H1 (cell line): ENCODE data around the gene EIF1AX. TPM values are rescaled to one million over a fixed set of nuclear protein-coding genes. Genes with fewer than 3 reads are reported as not detected.

ENCODE experiments used
- CTCF ChIA-PET: fragments of 300-600 bp; sonication (Branson Sonifier 250); formaldehyde crosslinking; loops from one replicate; lab custom pipeline; 2021; ENCODE audit not compliant: partially characterized antibody; lab: Charles Lee
- POLR2A ChIA-PET: fragments of 300-600 bp; sonication (Branson Sonifier 250); formaldehyde crosslinking; loops from one replicate; lab custom pipeline; 2021; ENCODE audit warnings: inconsistent platforms; ENCODE audit not compliant: partially characterized antibody; lab: Charles Lee
- DNase-seq, 2 experiments: peaks; one replicate each; pipeline versions ENCODE4 v3.0.0 to v3.0.0-alpha.2; 2010 to 2022; ENCODE audit warnings: low spot score in 2 of 2, low read depth in 1 of 2, mixed read lengths in 1 of 2
- FAIRE-seq: peaks from 2 replicates; lab custom pipeline; 2011; peaks lifted over from hg19 to GRCh38; lab: Jason Lieb, UNC
- H2AFZ ChIP-seq: 2 replicates; pipeline ENCODE4 v1.8.1; 2012; ENCODE audit warnings: low read length, inconsistent platforms
- H2AK5ac ChIP-seq: 2 replicates; pipeline ENCODE4 v1.6.1; 2013; ENCODE audit warnings: low read depth, low read length
- H2BK120ac ChIP-seq: replicated peaks from 2 replicates; pipeline ENCODE3; 2013; ENCODE audit warnings: low read depth, low read length, inconsistent platforms
- H2BK12ac ChIP-seq: 2 replicates; pipeline ENCODE4 v1.6.1; 2013; ENCODE audit warnings: low read depth, low read length
- H2BK15ac ChIP-seq: 2 replicates; pipeline ENCODE4 v1.6.1; 2013; ENCODE audit warnings: low read length
- H2BK20ac ChIP-seq: 2 replicates; pipeline ENCODE4 v1.6.1; 2013; ENCODE audit warnings: low read length
- H2BK5ac ChIP-seq: 2 replicates; pipeline ENCODE4 v1.6.1; 2013; ENCODE audit warnings: low read depth, low read length
- H3K14ac ChIP-seq: 2 replicates; pipeline ENCODE4 v1.6.1; 2013; ENCODE audit warnings: inconsistent platforms; ENCODE audit not compliant: insufficient read length
- H3K18ac ChIP-seq: 2 replicates; pipeline ENCODE4 v1.6.1; 2013; ENCODE audit warnings: low read length; ENCODE audit errors: extremely low read depth
- H3K23ac ChIP-seq: 2 replicates; pipeline ENCODE4 v1.6.1; 2013; ENCODE audit warnings: inconsistent platforms; ENCODE audit not compliant: insufficient read length
- H3K23me2 ChIP-seq: 2 replicates; pipeline ENCODE4 v1.6.1; 2013; ENCODE audit warnings: low read depth, low read length
- H3K27ac ChIP-seq: 2 replicates; pipeline ENCODE4 v1.6.1; 2011; ENCODE audit warnings: low read depth, low read length, inconsistent platforms
- H3K27me3 ChIP-seq, 4 experiments: replicated peaks in 1 of 4; 1 replicate in 1 of 4; 2 replicates in 3 of 4; pipeline versions ENCODE4 v1.6.1 to v1.8.1; 2011 to 2013; ENCODE audit warnings: low read length in 3 of 4, mild to moderate bottlenecking in 3 of 4, inconsistent platforms in 2 of 4, mixed read lengths in 2 of 4, moderate library complexity in 1 of 4; ENCODE audit not compliant: control insufficient read depth in 3 of 4, insufficient read depth in 3 of 4; ENCODE audit errors: extremely low read depth in 1 of 4
- H3K36me3 ChIP-seq, 4 experiments: 2 replicates each; pipeline versions ENCODE4 v1.6.1 to v1.8.1; 2011 to 2013; ENCODE audit warnings: mild to moderate bottlenecking in 4 of 4, low read length in 3 of 4, moderate library complexity in 2 of 4, control low read depth in 1 of 4, inconsistent platforms in 1 of 4; ENCODE audit not compliant: insufficient read depth in 4 of 4, control insufficient read depth in 2 of 4
- H3K4ac ChIP-seq: replicated peaks from 2 replicates; pipeline ENCODE3; 2013; ENCODE audit warnings: low read length, low read depth, mixed read lengths, inconsistent platforms; ENCODE audit not compliant: insufficient read length
- H3K4me1 ChIP-seq, 4 experiments: replicated peaks in 1 of 4; 1 replicate in 1 of 4; 2 replicates in 3 of 4; pipeline versions ENCODE4 v1.6.1 to v1.8.1; 2011 to 2013; ENCODE audit warnings: low read length in 3 of 4, inconsistent platforms in 2 of 4, mixed read lengths in 1 of 4; ENCODE audit not compliant: insufficient read depth in 4 of 4, control insufficient read depth in 3 of 4
- H3K4me2 ChIP-seq, 2 experiments: 2 replicates each; pipeline versions ENCODE4 v1.6.1 to v1.8.1; 2011 to 2013; ENCODE audit warnings: low read depth in 2 of 2, low read length in 2 of 2, control low read depth in 1 of 2, inconsistent platforms in 1 of 2, mild to moderate bottlenecking in 1 of 2; ENCODE audit not compliant: insufficient read depth in 1 of 2
- H3K4me3 ChIP-seq, 4 experiments: fragments of 200-600, 300-600 bp in 1 of 4; sonication (generic), shearing (Covaris generic), sonication (Bioruptor Twin) in 1 of 4; 2 replicates each; pipeline versions ENCODE4 v1.5.1 to v1.8.1; 2011 to 2016; ENCODE audit warnings: low read length in 4 of 4, low read depth in 3 of 4, control low read depth in 2 of 4, inconsistent platforms in 2 of 4, mild to moderate bottlenecking in 2 of 4, mixed read lengths in 1 of 4, moderate library complexity in 1 of 4; ENCODE audit not compliant: insufficient read depth in 2 of 4; ENCODE audit errors: extremely low read depth in 1 of 4
- H3K56ac ChIP-seq: replicated peaks from 2 replicates; pipeline ENCODE3; 2013; ENCODE audit warnings: low read depth, mild to moderate bottlenecking, mixed read lengths, low read length, inconsistent platforms; ENCODE audit not compliant: insufficient read length
- H3K79me1 ChIP-seq: 2 replicates; pipeline ENCODE4 v1.6.1; 2013; ENCODE audit warnings: low read depth, low read length, control low read depth
- H3K79me2 ChIP-seq, 2 experiments: 2 replicates each; pipeline versions ENCODE4 v1.6.1 to v1.8.1; 2012 to 2013; ENCODE audit warnings: low read length in 2 of 2, mild to moderate bottlenecking in 2 of 2, inconsistent platforms in 1 of 2; ENCODE audit not compliant: insufficient read depth in 2 of 2, control insufficient read depth in 1 of 2
- H3K9ac ChIP-seq, 4 experiments: replicated peaks in 1 of 4; 1 replicate in 1 of 4; 2 replicates in 3 of 4; pipeline versions ENCODE4 v1.6.1 to v1.8.1; 2011 to 2013; ENCODE audit warnings: low read depth in 3 of 4, low read length in 3 of 4, control low read depth in 2 of 4, mild to moderate bottlenecking in 2 of 4, moderate library complexity in 2 of 4, inconsistent platforms in 1 of 4; ENCODE audit errors: extremely low read depth in 1 of 4
- H3K9me3 ChIP-seq, 2 experiments: 2 replicates each; pipeline versions ENCODE4 v1.6.1 to v1.8.1; 2012 to 2013; ENCODE audit warnings: mild to moderate bottlenecking in 2 of 2, moderate library complexity in 2 of 2, control low read depth in 1 of 2, inconsistent platforms in 1 of 2, low read depth in 1 of 2, low read length in 1 of 2, mixed read lengths in 1 of 2; ENCODE audit not compliant: insufficient read depth in 2 of 2
- H4K20me1 ChIP-seq, 2 experiments: replicated peaks in 1 of 2; 2 replicates each; pipeline versions ENCODE3 to v1.8.1; 2011 to 2013; ENCODE audit warnings: inconsistent platforms in 2 of 2, low read length in 2 of 2, mild to moderate bottlenecking in 1 of 2; ENCODE audit not compliant: insufficient read depth in 2 of 2, control insufficient read depth in 1 of 2
- H4K5ac ChIP-seq: 2 replicates; pipeline ENCODE4 v1.6.1; 2013; ENCODE audit warnings: low read length, low read depth, mixed read lengths, inconsistent platforms; ENCODE audit not compliant: insufficient read length
- H4K8ac ChIP-seq: 2 replicates; pipeline ENCODE4 v1.8.0; 2013; ENCODE audit warnings: mild to moderate bottlenecking, moderate library complexity, low read length, inconsistent platforms; ENCODE audit not compliant: insufficient read depth; ENCODE audit errors: extremely low read depth
- H4K91ac ChIP-seq: replicated peaks from 2 replicates; pipeline ENCODE3; 2013; ENCODE audit warnings: low read length, mixed read lengths, inconsistent platforms; ENCODE audit not compliant: insufficient read length
- BCL11A ChIP-seq, 2 experiments: IDR thresholded peaks; one replicate each; pipeline ENCODE4 v1.6.1; 2011; ENCODE audit warnings: low read depth in 2 of 2, low read length in 2 of 2, mild to moderate bottlenecking in 2 of 2
- CHD2 ChIP-seq: IDR thresholded peaks from 2 replicates; pipeline ENCODE4 v1.6.1; 2012; ENCODE audit warnings: low read length, improper control_type of control experiment
- KDM4A ChIP-seq: IDR thresholded peaks from one replicate; pipeline ENCODE4 v1.7.1; 2012; ENCODE audit warnings: low read depth, mild to moderate bottlenecking, moderate library complexity, low read length, inconsistent platforms; ENCODE audit not compliant: severe bottlenecking
- MAX ChIP-seq: IDR thresholded peaks from 2 replicates; pipeline ENCODE4 v1.6.1; 2012; ENCODE audit warnings: inconsistent platforms
- POLR2AphosphoS5 ChIP-seq: IDR thresholded peaks from 2 replicates; pipeline ENCODE4 v1.6.1; 2011; ENCODE audit warnings: low read depth, low read length
- RNF2 ChIP-seq: fragments of 200-900, 300-1000 bp; sonication (generic); IDR thresholded peaks from 2 replicates; pipeline ENCODE4 v1.7.1; 2016; ENCODE audit warnings: borderline replicate concordance, low read depth, mild to moderate bottlenecking, antibody characterized with exemption, low read length; ENCODE audit not compliant: poor library complexity, severe bottlenecking; ENCODE audit errors: missing control alignments
- RXRA ChIP-seq: IDR thresholded peaks from 2 replicates; pipeline ENCODE4 v1.6.1; 2011; ENCODE audit warnings: low read depth, mild to moderate bottlenecking, low read length, moderate library complexity; ENCODE audit not compliant: insufficient read depth
- SIRT6 ChIP-seq: IDR thresholded peaks from one replicate; pipeline ENCODE4 v1.7.1; 2012; ENCODE audit warnings: low read length, inconsistent platforms
- SP2 ChIP-seq: IDR thresholded peaks from 2 replicates; pipeline ENCODE4 v1.6.1; 2012; ENCODE audit warnings: mild to moderate bottlenecking, low read length, inconsistent platforms
- TAF1 ChIP-seq: IDR thresholded peaks from 2 replicates; pipeline ENCODE4 v1.6.1; 2011; ENCODE audit warnings: mild to moderate bottlenecking, low read depth, low read length
- WGBS, 2 experiments: shearing (Covaris generic) in 1 of 2; methylation state at CpG; one replicate each; pipeline versions ENCODE4 v1.1.6 to v1.1.7; 2013 to 2015; ENCODE audit warnings: low lambda C conversion rate in 2 of 2, mixed read lengths in 2 of 2, inconsistent platforms in 1 of 2, low coverage in 1 of 2, missing lambda C conversion rate in 1 of 2; ENCODE audit not compliant: insufficient replicate concordance in 2 of 2, insufficient coverage in 1 of 2, insufficient read length in 1 of 2; ENCODE audit errors: extremely low coverage in 1 of 2, missing lambda C conversion rate in 1 of 2; 5-methylcytosine and 5-hydroxymethylcytosine counted together
- polyA plus RNA-seq, 7 experiments: library from polyadenylated mRNA; depleted of rRNA in 3 of 7; stranded (reverse) in 5 of 7; unstranded in 2 of 7; fragments of >200 nt in 5 of 7; fragments of 200-250 nt in 2 of 7; gene quantifications; 1 replicate in 5 of 7; 2 replicates in 1 of 7; 4 replicates in 1 of 7; pipeline versions ENCODE4 v1.2.1 to v1.2.3, GENCODE V29; 2011 to 2013; ENCODE audit warnings: missing spikeins in 2 of 7, mixed read lengths in 2 of 7
- total RNA-seq: library from RNA; stranded (reverse); fragmentation: NEBNext Ultra II Directional; extraction: Animal tissue kit (Norgen Biotek cat#: 25700); gene quantifications from 2 replicates; pipeline ENCODE4 v1.2.1, GENCODE V29; 2021

EIF1AX gene
- total and polyA plus RNA-seq, 2 of the 8 experiments (the other 6 are each of a cell fraction or from before 2014, with no cell fraction given), result 34.0 to 175 TPM

GRCh38 chrX:20111271-20111670, 30.4 kb downstream of the EIF1AX start:
- Histone ChIP-seq H3K56ac (no peak overlapping the region), H2BK120ac (no peak overlapping the region)
- no peak for TF ChIP-seq SIRT6
- no peak for TF ChIP-seq POLR2AphosphoS5
- TF ChIP-seq RXRA, result no peak
- no peak for TF ChIP-seq CHD2
- no peak for TF ChIP-seq TAF1
- TF ChIP-seq MAX, result no peak
- no peak for TF ChIP-seq BCL11A (IDR thresholded peaks at IDR 0.05; ENCODE audit: low read depth in 2 of 2, low read length in 2 of 2)
- no peak for TF ChIP-seq SP2
- TF ChIP-seq KDM4A, result no peak
- TF ChIP-seq RNF2, result no peak
- TF ChIP-seq, all 59 proteins: peak for 0
- no peak overlapping the region for H4K5ac ChIP-seq
- H2BK5ac ChIP-seq, result no peak overlapping the region
- no peak overlapping the region for H3K4me3 ChIP-seq
- FAIRE-seq (no peak), DNase-seq (no peak)
- H3K4ac ChIP-seq, result no peak overlapping the region
- H3K14ac ChIP-seq, result no peak overlapping the region
- H4K20me1 ChIP-seq, result no peaks in the 10 kb centered on the region
- no peak overlapping the region for H3K23ac ChIP-seq
- H3K27me3 ChIP-seq, result peaks cover 0 to 10% (median 9%) of the 10 kb centered on the region in 4 experiments; a peak in 6 of 7 replicates
- no peaks in the 10 kb centered on the region for H3K4me1 ChIP-seq
- CTCF ChIA-PET, result no interaction called here
- H3K79me2 ChIP-seq, result no peaks in the 10 kb centered on the region
- H3K9me3 ChIP-seq, result no peaks in the 10 kb centered on the region
- POLR2A ChIA-PET, result interaction anchor here (1.0 kb wide), 1 partner anchor 11 kb away, joined by 3 read pairs; no protein-coding TSS in a partner anchor
- H3K18ac ChIP-seq, result no peak overlapping the region
- H2AK5ac ChIP-seq, result no peak overlapping the region
- H4K91ac ChIP-seq, result no peak overlapping the region
- H3K36me3 ChIP-seq, result no peaks in the 10 kb centered on the region
- no peak overlapping the region for H4K8ac ChIP-seq
- H2BK20ac ChIP-seq, result no peak overlapping the region
- no peaks in the 10 kb centered on the region for H3K79me1 ChIP-seq
- no peak overlapping the region for H2BK15ac ChIP-seq
- H3K4me2 ChIP-seq, result no peak overlapping the region
- no peak overlapping the region for H3K9ac ChIP-seq
- H3K23me2 ChIP-seq, result no peaks in the 10 kb centered on the region; the same call in 1 of the 2 replicates
- H3K27ac ChIP-seq, result no peak overlapping the region
- no peak overlapping the region for H2BK12ac ChIP-seq
- no peak overlapping the region for H2AFZ ChIP-seq
- 84% methylated on average over 9 of the region's 10 CpGs; no CpG with 5 or more reads in 1 of the 2 experiments for WGBS, 2 experiments
